Fibroblast of skin of scalp (primary cell): ENCODE results near the gene HELLS. TPM values are rescaled to one million over a fixed set of nuclear protein-coding genes. Genes with fewer than 3 reads are reported as not detected.
"Not testable (repeated sequence)": the region's sequence is repeated elsewhere in the genome, so short reads cannot be mapped to it uniquely, and the experiment has no call there.

ENCODE experiments used
- DNase-seq: peaks from one replicate; pipeline ENCODE4 v3.0.0-alpha.2; 2013
- polyA plus RNA-seq, 2 experiments: library from polyadenylated mRNA; unstranded; fragments of 120-200 nt; gene quantifications; one replicate each; pipeline ENCODE4 v1.2.1, GENCODE V29; 2013; ENCODE audit not compliant: insufficient read length in 2 of 2

The HELLS gene
- 8.5 TPM for polyA plus RNA-seq (2013, experiment 1 of 2; ENCODE audit: insufficient read length)
- 8.5 TPM for polyA plus RNA-seq (2013, experiment 2 of 2; ENCODE audit: insufficient read length)

DNA sequence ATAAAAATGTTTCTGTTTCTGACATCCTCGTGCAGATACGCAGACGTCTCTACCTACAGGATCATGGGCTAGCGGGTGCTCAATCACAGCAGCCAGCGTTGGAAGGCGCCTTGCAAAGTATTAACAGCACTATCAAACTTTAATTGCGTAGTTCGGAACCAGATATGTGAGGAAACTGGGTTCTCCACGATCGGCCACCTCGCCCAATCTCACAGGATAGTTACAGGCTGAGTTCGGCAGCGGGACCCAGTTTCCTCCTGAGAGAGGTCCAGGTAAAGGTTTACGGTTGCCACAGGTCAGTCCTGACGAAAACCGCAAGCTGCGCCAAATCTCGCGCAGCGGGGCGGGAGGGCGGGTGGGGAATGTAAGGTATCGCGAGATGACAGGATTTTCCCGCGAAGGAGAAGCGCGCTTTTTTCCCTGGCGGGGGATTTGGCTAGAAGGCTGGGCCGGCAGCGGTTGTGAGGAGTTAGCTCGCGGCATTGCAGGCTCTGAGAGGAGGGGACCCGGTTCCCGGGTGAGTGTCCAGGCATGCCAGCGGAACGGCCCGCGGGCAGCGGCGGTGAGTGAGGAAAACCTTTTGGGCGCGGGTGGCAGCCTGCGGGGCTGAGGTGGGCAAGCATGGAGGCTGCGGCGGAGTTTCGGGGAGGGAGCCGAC lies at the start of gene HELLS:
HELLS (plus strand) TSS at position 398 of the 658 bp plus-strand sequence; CDS start at position 532, 134 bp downstream.
- DNase-seq, result peak; percentile 88

DNA sequence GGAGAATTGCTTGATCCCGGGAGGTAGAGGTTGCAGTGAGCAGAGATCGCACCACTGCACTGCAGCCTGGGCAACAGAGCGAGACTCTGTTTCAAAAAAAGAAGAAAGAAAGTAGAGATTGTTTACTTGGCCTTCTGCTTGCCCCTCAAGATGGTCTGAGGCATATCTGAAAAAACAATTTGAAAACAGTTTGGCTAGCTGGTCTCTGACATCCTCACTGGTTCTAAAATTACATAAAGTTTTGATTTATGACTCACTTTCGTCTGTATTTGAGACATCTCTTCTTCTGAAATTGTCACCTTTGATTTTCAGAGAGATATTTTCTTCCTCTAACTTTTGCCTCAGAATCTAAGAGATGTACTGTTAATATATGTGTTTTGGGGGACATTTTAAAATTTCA lies 49.6 kb upstream of the HELLS start:
- peak; percentile 18 for DNase-seq

DNA sequence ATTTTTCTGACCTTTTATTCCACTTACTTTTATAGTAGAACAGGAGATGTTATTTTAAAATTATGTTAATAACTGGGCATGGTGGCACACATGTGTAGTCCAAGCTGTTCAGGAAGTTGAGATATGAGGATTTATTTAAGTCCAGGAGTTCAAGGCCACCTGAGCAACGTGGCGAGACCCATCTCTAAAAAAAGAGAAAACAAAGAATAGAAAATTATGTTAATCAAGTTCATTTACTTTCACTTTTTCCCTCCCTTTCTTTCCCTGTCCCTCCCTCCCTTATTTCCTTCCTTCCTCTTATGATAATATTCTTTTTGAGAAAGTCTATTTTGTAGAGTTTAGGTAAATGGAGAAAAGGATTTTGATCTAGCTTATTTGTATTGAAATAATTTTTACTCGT lies 48.9 kb upstream of the HELLS start:
- no peak for DNase-seq

DNA sequence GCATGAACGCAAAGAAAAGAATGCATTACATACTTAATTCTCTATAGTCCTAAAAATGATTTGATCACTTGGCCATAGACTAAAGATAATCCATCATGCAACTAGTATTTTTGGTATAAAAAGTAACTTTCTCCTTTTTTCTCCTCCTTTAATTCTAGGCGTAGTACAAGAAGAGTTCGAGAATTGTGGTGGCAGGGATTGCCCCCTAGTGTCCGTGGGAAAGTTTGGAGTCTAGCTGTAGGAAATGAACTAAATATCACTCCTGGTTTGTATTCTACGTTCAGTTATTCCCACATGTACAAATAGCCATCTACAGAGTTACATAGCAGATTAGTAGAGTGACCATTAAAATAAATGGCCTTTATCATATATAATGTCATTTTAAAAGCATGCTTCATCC lies 45.5 kb upstream of the HELLS start:
- DNase-seq, result peak; percentile 21

- no peak for DNase-seq
Observed at GRCh38 chr10:94521276-94522250, 24.0 kb upstream of the HELLS start.

DNA sequence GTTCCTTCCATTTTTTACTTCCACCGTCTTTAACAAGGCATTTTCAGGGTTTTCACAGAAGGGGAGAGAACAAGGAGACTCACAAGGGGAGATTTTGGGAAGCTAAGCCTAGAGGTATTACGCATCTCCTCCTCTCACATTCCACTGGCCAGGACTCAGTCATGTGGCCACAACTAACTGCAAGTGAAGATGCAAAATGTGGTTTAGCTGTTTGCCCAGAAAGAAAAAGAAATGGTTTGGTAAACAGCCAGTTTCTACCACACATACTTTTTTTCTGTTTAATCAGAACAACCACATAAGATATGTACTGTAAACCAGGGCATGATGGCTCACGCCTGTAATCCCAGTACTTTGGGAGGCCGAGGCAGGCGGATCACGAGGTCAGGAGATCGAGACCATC lies 21.4 kb upstream of the HELLS start:
- peak; percentile 48 for DNase-seq

DNA sequence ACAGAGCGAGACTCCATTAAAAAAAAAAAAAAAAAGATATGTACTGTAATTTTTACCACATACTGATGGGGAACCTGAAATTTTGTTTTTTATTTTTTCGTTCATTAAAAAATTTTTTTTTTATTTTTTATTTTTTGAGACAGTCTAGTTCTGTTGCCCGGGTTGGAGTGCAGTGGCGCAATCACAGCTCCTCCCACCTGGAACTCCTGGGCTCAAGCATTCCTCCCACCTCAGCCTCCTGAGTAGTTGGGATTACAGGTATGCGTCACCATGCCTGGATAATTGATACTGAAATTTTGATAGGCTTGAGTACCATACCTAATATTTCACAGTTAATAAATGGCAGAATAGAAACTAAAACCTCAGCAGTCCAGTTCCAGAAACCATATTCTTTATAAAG lies 20.9 kb upstream of the HELLS start:
- no peak for DNase-seq

- not testable (repeated sequence) for DNase-seq
Observed at GRCh38 chr10:94531550-94531949, 14.0 kb upstream of the HELLS start.

GRCh38 chr10:94533027-94533426 lies 12.6 kb upstream of the HELLS start:
- no peak for DNase-seq

DNA sequence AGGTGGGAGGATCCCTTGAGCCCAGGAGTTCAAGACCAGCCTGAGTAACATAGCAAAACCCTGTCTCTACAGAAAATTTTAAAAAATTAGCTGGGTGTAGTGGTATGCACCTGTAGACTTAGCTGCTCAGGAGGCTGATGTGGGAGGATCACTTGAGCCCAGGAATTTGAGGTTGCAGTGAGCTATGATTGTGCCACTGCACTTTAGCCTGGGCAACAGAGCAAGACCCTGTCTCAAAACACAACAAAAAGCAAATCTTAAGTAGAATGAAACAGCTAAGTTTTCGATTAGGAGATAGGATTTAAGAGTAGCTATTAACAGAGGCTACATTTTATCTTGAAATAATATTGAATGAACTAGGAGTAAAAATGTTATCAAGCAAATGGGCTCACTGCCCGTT lies 3.3 kb upstream of the HELLS start:
- not testable (repeated sequence) for DNase-seq

GRCh38 chr10:94546049-94546900 lies 687 bp downstream of the HELLS start:
- peak; percentile 8 for DNase-seq

- DNase-seq, result no peak
Observed at GRCh38 chr10:94546901-94547185, 1.3 kb downstream of the HELLS start.

DNA sequence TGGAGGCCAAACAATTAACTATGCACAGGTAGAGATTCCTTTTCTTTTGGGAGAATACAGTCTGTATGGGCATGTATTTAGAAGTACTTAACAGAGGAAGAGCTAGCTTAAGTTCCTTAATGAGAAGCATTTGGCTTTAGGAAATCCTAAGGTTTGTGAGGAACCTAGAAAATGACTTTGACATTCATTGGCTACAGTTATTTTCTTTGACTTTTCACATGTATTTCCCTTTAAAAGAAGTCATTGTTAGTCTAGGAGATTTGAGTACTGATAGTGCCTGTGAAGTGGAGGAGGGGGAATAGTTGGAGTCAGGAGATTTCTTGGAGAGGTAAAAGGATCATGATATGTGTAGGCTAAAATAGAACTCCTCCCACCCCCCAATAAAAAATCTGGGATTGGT lies 3.6 kb downstream of the HELLS start:
- no peak for DNase-seq

GRCh38 chr10:94567714-94568307 lies 22.2 kb downstream of the HELLS start:
- peak; percentile 4 for DNase-seq

DNA sequence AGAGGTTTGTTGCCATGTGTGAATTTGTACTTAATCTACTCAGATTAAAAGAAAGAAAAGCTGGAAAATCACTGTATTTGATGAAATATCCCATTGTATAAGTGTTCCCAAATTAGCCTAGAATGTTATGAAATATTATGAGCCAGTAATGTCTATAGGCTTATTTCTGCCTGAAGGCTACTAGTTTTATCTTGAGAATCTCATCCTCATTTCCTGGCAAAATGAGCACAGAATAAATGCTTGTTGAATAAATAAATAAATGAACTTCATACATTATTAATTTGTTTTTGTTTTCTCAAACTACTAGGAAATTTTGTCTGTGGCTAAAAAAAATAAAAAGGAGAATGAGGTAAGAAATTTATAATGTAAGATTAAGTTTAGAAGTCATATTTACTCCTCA lies 25.5 kb downstream of the HELLS start:
- no peak for DNase-seq

GRCh38 chr10:94571528-94571927 lies 25.9 kb downstream of the HELLS start:
- peak; percentile 13 for DNase-seq

GRCh38 chr10:94578790-94579189 lies 33.2 kb downstream of the HELLS start:
- DNase-seq, result no peak

- no peak for DNase-seq
Observed at GRCh38 chr10:94583124-94583523, 37.5 kb downstream of the HELLS start.

GRCh38 chr10:94591461-94592205 lies 46.0 kb downstream of the HELLS start:
- DNase-seq, result no peak

GRCh38 chr10:94602729-94603515 lies 57.3 kb downstream of the HELLS start:
- no peak for DNase-seq

DNA sequence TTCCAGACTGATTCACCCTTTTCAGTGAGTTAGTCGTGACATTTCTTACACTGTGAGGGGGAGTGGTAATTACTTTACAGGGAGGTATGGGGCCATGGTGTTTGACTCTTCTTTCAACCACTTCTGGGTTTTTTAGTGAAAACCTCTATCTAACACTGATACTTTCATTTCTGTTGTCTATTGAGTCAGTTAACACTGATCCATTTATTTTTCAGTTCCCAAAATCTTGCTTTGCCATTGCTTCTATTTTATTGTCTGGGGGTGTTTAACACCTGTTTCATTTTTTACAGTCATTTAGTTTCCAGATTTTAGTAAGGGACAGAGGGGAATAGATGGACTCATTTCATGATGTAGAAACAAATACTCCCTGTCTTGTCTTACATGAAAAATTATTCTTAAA lies 61.5 kb downstream of the HELLS start:
- no peak for DNase-seq
